ENCODE measurements around the gene RAD51B.

Gene RAD51B

GRCh38 chr14:68211886-68212285 is 392.3 kb downstream of the RAD51B start:
- Histone ChIP-seq H3K27ac (ENCODE audit: extremely low read depth, low read depth, low read length) (no peak overlapping the region), H3K4me3 (ENCODE audit: low read depth, low read length) (no peak overlapping the region), H3K36me3 (ENCODE audit: control insufficient read depth in 2 of 2, insufficient read depth in 1 of 2, low read length in 2 of 2) (no peaks in the 10 kb centered on the region), H3K9me3 (ENCODE audit: control insufficient read depth, insufficient read depth, low read depth, low read length) (no peaks in the 10 kb centered on the region), H3K4me1 (ENCODE audit: control insufficient read depth, insufficient read depth, low read length) (peaks cover 13% of the 10 kb centered on the region)
- TF ChIP-seq ZNF704 (tag by site-specific recombination; IDR thresholded peaks at IDR 0.05) (no peak), ZNF174 (tag by site-specific recombination; IDR thresholded peaks at IDR 0.05) (no peak), ZNF175 (tag by site-specific recombination; IDR thresholded peaks at IDR 0.05) (no peak), TCF7L2 (IDR thresholded peaks at IDR 0.05; ENCODE audit: borderline replicate concordance, low read depth, low read length) (no peak), ZNF114 (tag by site-specific recombination; IDR thresholded peaks at IDR 0.05) (no peak), ZNF645 (tag by site-specific recombination; IDR thresholded peaks at IDR 0.05) (no peak), INSM2 (tag by site-specific recombination; IDR thresholded peaks at IDR 0.05) (no peak), ZNF449 (tag by site-specific recombination; IDR thresholded peaks at IDR 0.05) (no peak), ZNF23 (tag by site-specific recombination; IDR thresholded peaks at IDR 0.05; ENCODE audit: borderline replicate concordance) (no peak), PATZ1 (tag by site-specific recombination; IDR thresholded peaks at IDR 0.05) (no peak), IKZF3 (tag by site-specific recombination; IDR thresholded peaks at IDR 0.05) (no peak)
- ChIA-PET CTCF (no interaction called here), POLR2A (no interaction called here)

GRCh38 chr14:68212361-68212760 is 392.8 kb downstream of the RAD51B start:
- peaks cover 13% of the 10 kb centered on the region for H3K4me1 ChIP-seq (ENCODE audit: control insufficient read depth, insufficient read depth, low read length)
- POLR2A ChIA-PET = no interaction called here
- no peak for TF ChIP-seq ZBTB11 (tag by site-specific recombination; conservative IDR thresholded peaks at IDR 0.05; ENCODE audit: low read depth)
- TF ChIP-seq ZNF366 (tag by site-specific recombination; conservative IDR thresholded peaks at IDR 0.05) = no peak
- no peak for TF ChIP-seq ZNF610 (tag by site-specific recombination; IDR thresholded peaks at IDR 0.05; ENCODE audit: borderline replicate concordance)
- no peak for TF ChIP-seq GLIS2 (tag by site-specific recombination; IDR thresholded peaks at IDR 0.05)
- TF ChIP-seq INSM2 (tag by site-specific recombination; IDR thresholded peaks at IDR 0.05) = no peak

More at GRCh38 chr14:68212361-68212760, 392.8 kb downstream of the RAD51B start:
- CTCF ChIA-PET = interaction anchor here (0.7 kb wide), 1 partner anchor 277 kb away, joined by 3 read pairs; no protein-coding TSS in a partner anchor
- Histone ChIP-seq H3K9me3 (ENCODE audit: control insufficient read depth, insufficient read depth, low read depth, low read length) (no peaks in the 10 kb centered on the region), H3K4me3 (ENCODE audit: low read depth, low read length) (no peak overlapping the region), H3K36me3 (ENCODE audit: control insufficient read depth in 2 of 2, insufficient read depth in 1 of 2, low read length in 2 of 2) (no peaks in the 10 kb centered on the region), H3K27ac (ENCODE audit: extremely low read depth, low read depth, low read length) (no peak overlapping the region)

All from HEK293 (cell line).